OCI-LY7 (cell line): ENCODE results near the gene POLR2I. TPM values are rescaled to one million over a fixed set of nuclear protein-coding genes. Genes with fewer than 3 reads are reported as not detected.
"Not testable (repeated sequence)": the region's sequence is repeated elsewhere in the genome, so short reads cannot be mapped to it uniquely, and the experiment has no call there.

Experiments
- BruUV-seq: library from RNA; stranded (reverse); fragments of 400-500 nt; replicated peaks from 2 replicates; lab custom pipeline; 2021; lab: Mats Ljungman, UMichigan
- CTCF ChIA-PET: fragments of 300-600 bp; sonication (Branson Sonifier 250); formaldehyde crosslinking; loops from one replicate; lab custom pipeline; 2022; ENCODE audit warnings: antibody characterized with exemption; ENCODE audit not compliant: unreplicated experiment; lab: Charles Lee
- POLR2A ChIA-PET: fragments of 300-600 bp; sonication (Branson Sonifier 250); formaldehyde crosslinking; loops from one replicate; lab custom pipeline; 2022; ENCODE audit warnings: antibody characterized with exemption; lab: Charles Lee
- DNase-seq: peaks from one replicate; pipeline ENCODE4 v3.0.0-alpha.2; 2015; ENCODE audit warnings: low spot score
- H2AFZ ChIP-seq: fragments of 200-600 bp; sonication (generic), shearing (Covaris generic); 2 replicates; pipeline ENCODE4 v1.6.1; 2014; ENCODE audit warnings: mild to moderate bottlenecking, antibody characterized with exemption, low read length, moderate library complexity
- H3K27ac ChIP-seq: fragments of 200-600 bp; sonication (generic); 2 replicates; pipeline ENCODE4 v1.5.1; 2014; ENCODE audit warnings: mixed run types, low read depth, mild to moderate bottlenecking, moderate library complexity, low read length, inconsistent platforms; ENCODE audit not compliant: poor library complexity, severe bottlenecking
- H3K36me3 ChIP-seq: fragments of 200-600 bp; sonication (generic); 2 replicates; pipeline ENCODE4 v1.6.1; 2014; ENCODE audit warnings: mild to moderate bottlenecking, antibody characterized with exemption, low read length, moderate library complexity, mixed read lengths; ENCODE audit not compliant: insufficient read depth
- H3K4me1 ChIP-seq: fragments of 200-600 bp; sonication (generic); 2 replicates; pipeline ENCODE4 v1.5.1; 2014; ENCODE audit warnings: mild to moderate bottlenecking, low read length; ENCODE audit not compliant: insufficient read depth, poor library complexity, severe bottlenecking
- H3K4me2 ChIP-seq: fragments of 200-600 bp; sonication (generic); 2 replicates; pipeline ENCODE4 v1.6.1; 2014; ENCODE audit warnings: mild to moderate bottlenecking, low read length
- H3K4me3 ChIP-seq: fragments of 200-600 bp; sonication (generic); 2 replicates; pipeline ENCODE4 v1.5.1; 2014; ENCODE audit warnings: mild to moderate bottlenecking, low read depth, low read length; ENCODE audit not compliant: poor library complexity, severe bottlenecking
- H3K79me2 ChIP-seq: fragments of 200-600 bp; sonication (generic); 2 replicates; pipeline ENCODE4 v1.6.1; 2016; ENCODE audit warnings: low read depth, mild to moderate bottlenecking, low read length, moderate library complexity, mixed read lengths; ENCODE audit not compliant: insufficient read depth
- H3K9me2 ChIP-seq: fragments of 200-600 bp; sonication (generic); 2 replicates; pipeline ENCODE4 v1.6.1; 2016; ENCODE audit warnings: mild to moderate bottlenecking, low read length, mixed read lengths; ENCODE audit not compliant: insufficient read depth
- H3K9me3 ChIP-seq: fragments of 200-600 bp; sonication (generic); 2 replicates; pipeline ENCODE4 v1.6.1; 2014; ENCODE audit warnings: mild to moderate bottlenecking, mixed run types, low read length, mixed read lengths
- H4K20me1 ChIP-seq: fragments of 200-600 bp; sonication (generic); 2 replicates; pipeline ENCODE4 v1.6.1; 2014; ENCODE audit warnings: mild to moderate bottlenecking, antibody characterized with exemption, low read length, moderate library complexity, mixed read lengths; ENCODE audit not compliant: insufficient read depth
- CTCF ChIP-seq: fragments of 200-600 bp; sonication (generic); conservative IDR thresholded peaks from 2 replicates; pipeline ENCODE4 v1.5.1; 2014; ENCODE audit warnings: mild to moderate bottlenecking, antibody characterized with exemption, low read length, moderate library complexity, mixed read lengths
- EZH2phosphoT487 ChIP-seq: fragments of 200-600 bp; sonication (generic); IDR thresholded peaks from 2 replicates; pipeline ENCODE4 v1.6.1; 2018; ENCODE audit warnings: low read depth, borderline replicate concordance, mild to moderate bottlenecking, mixed run types, antibody characterized with exemption, low read length, moderate library complexity, mixed read lengths
- intact Hi-C: fragments of 100-400 bp; cut with micrococcal nuclease; formaldehyde crosslinking; loops from one replicate; pipeline ENCODE4 v1.10.0; 2022; ENCODE audit not compliant: unreplicated experiment
- total RNA-seq, 2 experiments: library from RNA; depleted of rRNA in 1 of 2; stranded (reverse); fragments of >200 nt in 1 of 2; shearing (Covaris generic) in 1 of 2; gene quantifications; 2 replicates each; pipeline ENCODE4 v1.2.3, GENCODE V29; 2014 to 2022

The POLR2I gene
- total RNA-seq, 2 experiments from 2014 or later, result 78.6 to 151 TPM

GRCh38 chr19:36136964-36137686, 22.4 kb upstream of the POLR2I start:
- no peaks in the 10 kb centered on the region for H3K9me2 ChIP-seq
- no TSS peak for BruUV-seq
- H3K4me3 ChIP-seq, result no peak overlapping the region
- ChIA-PET CTCF (no interaction called here), POLR2A (interaction anchor here (1.0 kb wide), 1 partner anchor 9 kb away, joined by 3 read pairs; no protein-coding TSS in a partner anchor)
- peaks cover 5% of the 10 kb centered on the region for H3K36me3 ChIP-seq
- no peak overlapping the region for H3K27ac ChIP-seq
- no peaks in the 10 kb centered on the region for H3K9me3 ChIP-seq
- no peaks in the 10 kb centered on the region for H4K20me1 ChIP-seq
- intact Hi-C loops, result no loop called here
- TF ChIP-seq EZH2phosphoT487 (no peak), CTCF (no peak)
- no peak overlapping the region for H2AFZ ChIP-seq
- no peak for DNase-seq
- peaks cover 9% of the 10 kb centered on the region for H3K4me1 ChIP-seq
- peaks cover 15% of the 10 kb centered on the region; the same call in 1 of the 2 replicates for H3K79me2 ChIP-seq
- no peak overlapping the region for H3K4me2 ChIP-seq

- H3K4me3 ChIP-seq, DNase-seq, H3K79me2 ChIP-seq, H3K9me3 ChIP-seq, BruUV-seq, POLR2A ChIA-PET, H4K20me1 ChIP-seq, H3K4me2 ChIP-seq, intact Hi-C loops, CTCF ChIA-PET, H2AFZ ChIP-seq, H3K36me3 ChIP-seq, H3K27ac ChIP-seq, H3K9me2 ChIP-seq: not testable (repeated sequence)
- peaks cover 13% of the 10 kb centered on the region for H3K4me1 ChIP-seq
These were observed 20.2 kb upstream of the POLR2I start for GRCh38 chr19:36134867-36135266.

GRCh38 chr19:36131221-36131620, 16.5 kb upstream of the POLR2I start:
- DNase-seq, result not testable (repeated sequence)

More at GRCh38 chr19:36131221-36131620, 16.5 kb upstream of the POLR2I start:
- H3K79me2 ChIP-seq, H3K27ac ChIP-seq, H3K4me3 ChIP-seq, H4K20me1 ChIP-seq, H3K9me3 ChIP-seq, H3K4me2 ChIP-seq, H3K9me2 ChIP-seq, H3K36me3 ChIP-seq, intact Hi-C loops, BruUV-seq: not testable (repeated sequence)
- ChIA-PET POLR2A (interaction anchor here (1.0 kb wide), 1 partner anchor 9 kb away, joined by 3 read pairs; the partner anchor contains the start of gene CAPNS1), CTCF (interaction anchor here (0.6 kb wide), 1 partner anchor 85 kb away, joined by 3 read pairs; no protein-coding TSS in a partner anchor)
- Histone ChIP-seq H2AFZ (peak overlapping the region; percentile 23; the same call in 1 of the 2 replicates), H3K4me1 (peaks cover 21% of the 10 kb centered on the region)
